Neural progenitor cell (in vitro differentiated cells): ENCODE results near the gene TRIM69. TPM values are rescaled to one million over a fixed set of nuclear protein-coding genes. Genes with fewer than 3 reads are reported as not detected.

ENCODE experiments used
- DNase-seq: peaks from one replicate; pipeline ENCODE4 v3.0.0-alpha.2; 2016; ENCODE audit warnings: low spot score
- H2AFZ ChIP-seq: fragments of 200-600 bp; sonication (generic); replicated peaks from 2 replicates; pipeline ENCODE4 v1.6.1; 2016; ENCODE audit warnings: antibody characterized with exemption
- H3F3A ChIP-seq: fragments of 200-600 bp; sonication (generic); 2 replicates; pipeline ENCODE4 v1.6.1; 2016; ENCODE audit warnings: antibody characterized with exemption, low read depth
- H3K27ac ChIP-seq: fragments of 200-600 bp; sonication (generic); 2 replicates; pipeline ENCODE4 v1.5.1; 2016; ENCODE audit warnings: mild to moderate bottlenecking
- H3K27me3 ChIP-seq: fragments of 200-600 bp; sonication (generic); 2 replicates; pipeline ENCODE4 v1.6.1; 2016; ENCODE audit warnings: mild to moderate bottlenecking, moderate library complexity
- H3K36me3 ChIP-seq: fragments of 200-600 bp; sonication (generic); 2 replicates; pipeline ENCODE4 v1.5.1; 2016
- H3K4me1 ChIP-seq: fragments of 200-600 bp; sonication (generic); 2 replicates; pipeline ENCODE4 v1.6.1; 2016; ENCODE audit warnings: mixed run types
- H3K4me2 ChIP-seq: fragments of 200-600 bp; sonication (generic); 2 replicates; pipeline ENCODE4 v1.6.1; 2016
- H3K4me3 ChIP-seq: fragments of 200-600 bp; sonication (generic); 2 replicates; pipeline ENCODE4 v1.5.1; 2016
- H3K79me2 ChIP-seq: fragments of 200-600 bp; sonication (generic); 2 replicates; pipeline ENCODE4 v1.6.1; 2016; ENCODE audit warnings: low read depth
- H3K9ac ChIP-seq: fragments of 200-600 bp; sonication (generic); 2 replicates; pipeline ENCODE4 v1.6.1; 2016
- H3K9me3 ChIP-seq: fragments of 200-600 bp; sonication (generic); 2 replicates; pipeline ENCODE4 v1.5.1; 2016; ENCODE audit warnings: low read depth
- H4K20me1 ChIP-seq: fragments of 200-600 bp; sonication (generic); 2 replicates; pipeline ENCODE4 v1.6.1; 2016; ENCODE audit warnings: low read depth
- H3K27ac Mint-ChIP-seq: 3 replicates; pipeline ENCODE4 v1.8.0; 2021; ENCODE audit warnings: mixed read lengths
- H3K27me3 Mint-ChIP-seq: 2 replicates; pipeline ENCODE4 v1.8.0; 2022; ENCODE audit warnings: low read depth, mild to moderate bottlenecking, inconsistent platforms, moderate library complexity, mixed read lengths; ENCODE audit not compliant: insufficient read depth
- H3K36me3 Mint-ChIP-seq: 3 replicates; pipeline ENCODE4 v1.8.0; 2021; ENCODE audit warnings: mixed read lengths
- H3K4me1 Mint-ChIP-seq: 3 replicates; pipeline ENCODE4 v1.8.0; 2021; ENCODE audit warnings: mixed read lengths
- H3K4me3 Mint-ChIP-seq: 3 replicates; pipeline ENCODE4 v1.8.0; 2021; ENCODE audit warnings: mild to moderate bottlenecking, moderate library complexity, mixed read lengths
- H3K9me3 Mint-ChIP-seq: 3 replicates; pipeline ENCODE4 v1.8.0; 2020; ENCODE audit warnings: mixed read lengths
- EZH2 ChIP-seq: fragments of 200-600 bp; sonication (generic); IDR thresholded peaks from 2 replicates; pipeline ENCODE4 v1.6.1; 2017; ENCODE audit warnings: antibody characterized with exemption, mild to moderate bottlenecking, moderate library complexity
- EZH2phosphoT487 ChIP-seq: fragments of 200-600 bp; sonication (generic); IDR thresholded peaks from 2 replicates; pipeline ENCODE4 v1.6.1; 2017; ENCODE audit warnings: antibody characterized with exemption
- total RNA-seq: library from RNA; depleted of rRNA; stranded (reverse); fragments of >200 nt; gene quantifications from 2 replicates; pipeline ENCODE4 v1.2.3, GENCODE V29; 2015; ENCODE audit warnings: low replicate concordance
- TF ChIP-seq, protein P1 (sequence below): fragments of 200-600 bp; sonication (generic); IDR thresholded peaks from 2 replicates; pipeline ENCODE4 v1.5.1; 2017; ENCODE audit warnings: antibody characterized with exemption, mild to moderate bottlenecking

TRIM69 gene
- total RNA-seq, 1 donor from 2014 or later, result 0.51 TPM

DNA sequence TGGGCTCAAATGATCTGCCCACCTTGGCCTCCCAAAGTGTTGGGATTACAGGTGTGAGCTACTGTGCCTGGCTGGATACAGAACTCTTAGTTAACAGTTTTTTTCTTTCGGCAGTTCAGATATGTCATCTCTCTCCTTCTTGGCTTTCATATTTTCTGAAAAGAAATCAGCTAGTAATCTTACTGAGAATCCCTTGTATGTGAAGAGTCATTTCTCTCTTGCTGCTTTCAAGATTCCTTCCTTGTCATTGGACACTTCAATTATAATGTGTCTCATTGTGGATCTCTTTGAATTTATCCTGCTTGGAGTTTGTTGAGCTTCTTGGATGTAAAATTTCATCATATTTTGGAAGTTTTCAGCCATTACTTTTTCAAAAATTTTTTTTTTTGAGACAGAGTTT lies 17.0 kb downstream of the TRIM69 start:
- no peak overlapping the region for H3K27ac ChIP-seq
- no peaks in the 10 kb centered on the region for H3F3A ChIP-seq
- DNase-seq, result no peak
- no peak overlapping the region for H3K4me3 ChIP-seq
- no peaks in the 10 kb centered on the region for H4K20me1 ChIP-seq
- Mint-ChIP-seq H3K27me3 (no peaks in the 10 kb centered on the region), H3K4me3 (no peak overlapping the region), H3K36me3 (no peaks in the 10 kb centered on the region), H3K9me3 (peaks cover 14% of the 10 kb centered on the region), H3K4me1 (no peaks in the 10 kb centered on the region), H3K27ac (no peak overlapping the region)
- H3K79me2 ChIP-seq, result no peaks in the 10 kb centered on the region
- TF ChIP-seq EZH2phosphoT487 (no peak), EZH2 (no peak)
- TF ChIP-seq, protein P1, sequence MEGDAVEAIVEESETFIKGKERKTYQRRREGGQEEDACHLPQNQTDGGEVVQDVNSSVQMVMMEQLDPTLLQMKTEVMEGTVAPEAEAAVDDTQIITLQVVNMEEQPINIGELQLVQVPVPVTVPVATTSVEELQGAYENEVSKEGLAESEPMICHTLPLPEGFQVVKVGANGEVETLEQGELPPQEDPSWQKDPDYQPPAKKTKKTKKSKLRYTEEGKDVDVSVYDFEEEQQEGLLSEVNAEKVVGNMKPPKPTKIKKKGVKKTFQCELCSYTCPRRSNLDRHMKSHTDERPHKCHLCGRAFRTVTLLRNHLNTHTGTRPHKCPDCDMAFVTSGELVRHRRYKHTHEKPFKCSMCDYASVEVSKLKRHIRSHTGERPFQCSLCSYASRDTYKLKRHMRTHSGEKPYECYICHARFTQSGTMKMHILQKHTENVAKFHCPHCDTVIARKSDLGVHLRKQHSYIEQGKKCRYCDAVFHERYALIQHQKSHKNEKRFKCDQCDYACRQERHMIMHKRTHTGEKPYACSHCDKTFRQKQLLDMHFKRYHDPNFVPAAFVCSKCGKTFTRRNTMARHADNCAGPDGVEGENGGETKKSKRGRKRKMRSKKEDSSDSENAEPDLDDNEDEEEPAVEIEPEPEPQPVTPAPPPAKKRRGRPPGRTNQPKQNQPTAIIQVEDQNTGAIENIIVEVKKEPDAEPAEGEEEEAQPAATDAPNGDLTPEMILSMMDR, result no peak
- peaks cover 5% of the 10 kb centered on the region for H3K9me3 ChIP-seq
- no peak overlapping the region for H3K4me2 ChIP-seq
- no peak overlapping the region for H3K9ac ChIP-seq
- no peaks in the 10 kb centered on the region for H3K36me3 ChIP-seq
- H2AFZ ChIP-seq, result no peak overlapping the region
- H3K4me1 ChIP-seq, result no peaks in the 10 kb centered on the region
- H3K27me3 ChIP-seq, result peaks cover 14% of the 10 kb centered on the region

DNA sequence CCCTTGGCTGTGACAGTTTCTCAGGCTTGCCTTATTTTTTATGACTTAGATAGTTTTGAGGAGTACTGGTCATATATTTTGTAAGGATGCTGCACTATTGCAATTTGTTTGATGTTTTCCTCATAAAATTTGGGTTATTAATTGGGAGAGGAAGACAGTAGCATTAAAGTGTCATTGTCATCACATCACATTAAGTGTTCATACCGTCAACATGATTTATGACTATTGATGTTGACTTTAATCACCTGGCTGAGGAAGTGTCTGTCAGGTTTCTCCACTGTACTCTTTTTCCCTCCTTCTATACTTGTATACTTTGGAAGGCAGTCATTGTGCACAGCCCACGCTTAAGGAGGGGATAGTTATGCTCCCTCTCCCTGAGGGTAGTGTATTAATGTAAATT lies 26.9 kb downstream of the TRIM69 start:
- no peaks in the 10 kb centered on the region for H3K36me3 Mint-ChIP-seq

DNA sequence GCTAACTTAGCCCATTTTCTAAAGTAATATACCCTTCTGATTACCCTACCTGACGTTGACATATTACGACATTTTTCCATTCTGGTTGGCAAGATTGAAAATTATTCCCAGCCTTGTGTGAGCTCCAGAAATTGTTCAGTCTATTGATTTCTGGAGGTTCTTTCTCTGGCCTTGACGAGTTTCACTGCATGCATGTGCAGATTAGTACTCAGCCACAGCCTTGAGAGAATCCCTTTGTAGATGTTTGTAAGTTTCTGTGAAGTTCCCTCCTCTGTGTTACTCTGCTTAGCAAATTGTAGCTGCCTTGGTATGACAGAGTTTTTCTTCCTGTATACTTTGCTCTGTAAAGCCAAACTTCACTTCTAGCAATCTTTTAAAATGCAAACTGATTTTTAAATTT lies 27.5 kb downstream of the TRIM69 start:
- no peaks in the 10 kb centered on the region for H3K36me3 ChIP-seq
- no peaks in the 10 kb centered on the region for H3K9me3 Mint-ChIP-seq
- H3F3A ChIP-seq, result no peaks in the 10 kb centered on the region
- no peak for DNase-seq
- H3K27ac ChIP-seq, result no peak overlapping the region
- TF ChIP-seq EZH2 (no peak), EZH2phosphoT487 (no peak)
- TF ChIP-seq, protein P1, result no peak
- H3K79me2 ChIP-seq, result no peaks in the 10 kb centered on the region
- H3K4me2 ChIP-seq, result no peak overlapping the region
- no peak overlapping the region for H3K4me3 Mint-ChIP-seq
- no peaks in the 10 kb centered on the region for H3K4me1 ChIP-seq
- no peak overlapping the region for H2AFZ ChIP-seq
- no peaks in the 10 kb centered on the region for H3K4me1 Mint-ChIP-seq
- H3K9ac ChIP-seq, result no peak overlapping the region
- H3K4me3 ChIP-seq, result no peak overlapping the region
- no peaks in the 10 kb centered on the region for H4K20me1 ChIP-seq
- no peak overlapping the region for H3K27ac Mint-ChIP-seq
- peaks cover 16% of the 10 kb centered on the region for H3K27me3 ChIP-seq
- H3K36me3 Mint-ChIP-seq, result no peaks in the 10 kb centered on the region
- H3K27me3 Mint-ChIP-seq, result no peaks in the 10 kb centered on the region
- no peaks in the 10 kb centered on the region for H3K9me3 ChIP-seq

More for the DNA sequence above, 26.9 kb downstream of the TRIM69 start:
- H3F3A ChIP-seq, result no peaks in the 10 kb centered on the region
- Mint-ChIP-seq H3K4me3 (no peak overlapping the region), H3K4me1 (no peaks in the 10 kb centered on the region), H3K27me3 (no peaks in the 10 kb centered on the region), H3K9me3 (no peaks in the 10 kb centered on the region), H3K27ac (no peak overlapping the region)
- H3K36me3 ChIP-seq, result no peaks in the 10 kb centered on the region
- H3K4me1 ChIP-seq, result no peaks in the 10 kb centered on the region
- no peak overlapping the region for H3K4me2 ChIP-seq
- H2AFZ ChIP-seq, result no peak overlapping the region
- H4K20me1 ChIP-seq, result no peaks in the 10 kb centered on the region
- no peaks in the 10 kb centered on the region for H3K9me3 ChIP-seq
- no peaks in the 10 kb centered on the region for H3K79me2 ChIP-seq
- no peak for DNase-seq
- no peak overlapping the region for H3K4me3 ChIP-seq
- TF ChIP-seq EZH2phosphoT487, result no peak
- no peak for TF ChIP-seq EZH2
- TF ChIP-seq, protein P1, result no peak
- no peak overlapping the region for H3K9ac ChIP-seq
- H3K27me3 ChIP-seq, result peaks cover 23% of the 10 kb centered on the region
- H3K27ac ChIP-seq, result no peak overlapping the region

DNA sequence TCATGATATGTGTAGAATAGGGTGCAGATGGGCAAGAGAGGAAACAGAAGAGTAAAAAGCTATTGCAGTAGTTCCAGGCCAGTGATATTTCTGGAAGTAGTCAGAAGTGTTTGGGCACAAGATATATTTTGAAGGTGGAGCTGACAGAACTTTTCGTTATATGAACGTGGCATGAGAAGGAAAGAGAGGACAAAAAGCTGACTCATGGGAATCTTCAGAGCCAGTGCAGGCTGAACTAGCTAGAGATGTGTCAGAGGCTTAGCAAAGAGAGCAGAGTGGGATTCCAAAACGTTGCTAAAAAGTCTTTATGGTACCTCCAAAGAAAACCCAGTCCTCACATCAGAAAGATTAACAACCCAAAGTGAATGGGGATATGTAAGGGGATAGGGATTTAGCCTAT lies 28.7 kb downstream of the TRIM69 start:
- H3K36me3 ChIP-seq, result no peaks in the 10 kb centered on the region
- no peak overlapping the region for H3K27ac Mint-ChIP-seq
- peaks cover 3% of the 10 kb centered on the region for H3K9me3 Mint-ChIP-seq
- H3K27me3 Mint-ChIP-seq, result peaks cover 2% of the 10 kb centered on the region
- H3F3A ChIP-seq, result no peaks in the 10 kb centered on the region
- no peaks in the 10 kb centered on the region for H3K79me2 ChIP-seq
- no peaks in the 10 kb centered on the region for H3K4me1 ChIP-seq
- DNase-seq, result no peak
- peak overlapping the region; percentile 42 for H2AFZ ChIP-seq
- no peaks in the 10 kb centered on the region for H4K20me1 ChIP-seq
- H3K36me3 Mint-ChIP-seq, result no peaks in the 10 kb centered on the region
- peaks cover 6% of the 10 kb centered on the region for H3K27me3 ChIP-seq
- H3K4me3 Mint-ChIP-seq, result no peak overlapping the region
- H3K9ac ChIP-seq, result no peak overlapping the region
- H3K4me2 ChIP-seq, result no peak overlapping the region
- no peak overlapping the region for H3K27ac ChIP-seq
- TF ChIP-seq, protein P1, result no peak
- TF ChIP-seq EZH2phosphoT487, result no peak
- no peak for TF ChIP-seq EZH2
- H3K9me3 ChIP-seq, result no peaks in the 10 kb centered on the region
- no peak overlapping the region for H3K4me3 ChIP-seq
- no peaks in the 10 kb centered on the region for H3K4me1 Mint-ChIP-seq
